Measurements from ENCODE around the gene MYO16.

Gene MYO16

DNA sequence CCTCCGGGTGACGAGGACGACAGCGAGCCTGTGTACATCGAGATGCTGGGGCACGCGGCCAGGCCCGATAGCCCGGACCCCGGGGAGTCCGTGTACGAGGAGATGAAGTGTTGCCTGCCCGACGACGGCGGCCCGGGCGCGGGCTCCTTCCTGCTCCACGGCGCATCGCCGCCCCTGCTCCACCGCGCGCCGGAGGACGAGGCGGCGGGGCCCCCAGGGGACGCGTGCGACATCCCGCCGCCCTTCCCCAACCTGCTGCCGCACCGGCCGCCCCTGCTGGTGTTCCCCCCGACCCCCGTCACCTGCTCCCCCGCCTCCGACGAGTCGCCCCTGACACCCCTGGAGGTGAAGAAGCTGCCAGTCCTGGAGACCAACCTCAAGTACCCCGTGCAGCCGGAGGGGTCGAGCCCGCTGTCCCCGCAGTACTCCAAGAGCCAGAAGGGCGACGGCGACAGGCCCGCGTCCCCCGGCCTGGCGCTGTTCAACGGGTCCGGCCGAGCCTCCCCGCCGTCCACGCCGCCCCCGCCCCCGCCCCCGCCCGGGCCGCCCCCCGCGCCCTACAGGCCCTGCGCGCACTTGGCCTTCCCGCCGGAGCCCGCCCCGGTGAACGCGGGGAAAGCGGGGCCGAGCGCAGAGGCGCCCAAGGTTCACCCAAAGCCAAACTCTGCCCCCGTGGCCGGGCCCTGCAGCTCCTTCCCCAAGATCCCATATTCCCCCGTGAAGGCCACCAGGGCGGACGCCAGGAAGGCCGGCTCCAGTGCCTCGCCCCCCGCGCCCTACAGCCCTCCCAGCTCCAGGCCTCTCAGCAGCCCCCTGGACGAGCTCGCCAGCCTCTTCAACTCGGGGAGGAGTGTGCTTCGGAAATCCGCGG is 511.3 kb downstream of the MYO16 start:
- no peak overlapping the region for H3K4me3 ChIP-seq

DNA sequence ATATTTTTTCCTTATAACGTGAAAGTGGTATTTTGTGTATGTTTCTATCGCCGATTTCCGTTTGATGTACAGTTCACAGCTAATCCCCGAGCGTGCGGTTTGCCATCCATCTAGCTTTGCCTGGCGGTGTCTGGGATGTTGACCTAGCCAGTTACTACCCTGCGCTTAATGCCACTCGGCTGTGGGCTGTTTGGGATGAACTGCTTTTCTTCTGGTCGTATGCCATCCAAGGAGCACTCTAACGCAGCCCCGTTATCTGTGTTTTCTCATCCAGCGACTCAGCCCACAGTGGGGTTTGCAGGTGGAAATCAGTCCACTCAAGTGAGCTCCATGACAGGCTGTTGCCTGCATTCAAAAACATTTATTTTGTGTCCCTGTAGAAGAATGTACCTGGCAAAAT is 512.3 kb downstream of the MYO16 start:
- no peaks in the 10 kb centered on the region for H3K27me3 ChIP-seq
- peaks cover 0 to 11% (median 0%) of the 10 kb centered on the region in 11 experiments; a peak in 3 of 22 replicates for H3K36me3 ChIP-seq
- no peak overlapping the region for H3K4me3 ChIP-seq
- H3K4me2 ChIP-seq: no peak overlapping the region
- no peak overlapping the region for H3K27ac ChIP-seq
- H3K4me1 ChIP-seq: no peaks in the 10 kb centered on the region; a peak in 1 of 20 replicates
- H3K9me3 ChIP-seq (replicated peaks in 1 of 11): peaks cover 23 to 36% (median 28%) of the 10 kb centered on the region in 11 experiments
- no peaks in the 10 kb centered on the region for H4K20me1 ChIP-seq
- TF ChIP-seq Cebpa-rat (IDR thresholded peaks at IDR 0.05): no peak
- H3K9ac ChIP-seq: no peak overlapping the region

More for the DNA sequence above, 511.3 kb downstream of the MYO16 start:
- H3K36me3 ChIP-seq: peaks cover 0 to 11% (median 0%) of the 10 kb centered on the region in 11 experiments; a peak in 3 of 22 replicates
- no peak for TF ChIP-seq Cebpa-rat (IDR thresholded peaks at IDR 0.05)
- H3K4me2 ChIP-seq: no peak overlapping the region
- H4K20me1 ChIP-seq: no peaks in the 10 kb centered on the region
- no peak overlapping the region for H3K9ac ChIP-seq
- H3K4me1 ChIP-seq: peaks cover 0 to 8% (median 5%) of the 10 kb centered on the region in 10 experiments; a peak in 12 of 20 replicates
- no peak overlapping the region for H3K27ac ChIP-seq
- peaks cover 24 to 36% (median 29%) of the 10 kb centered on the region in 11 experiments for H3K9me3 ChIP-seq (replicated peaks in 1 of 11)
- no peaks in the 10 kb centered on the region for H3K27me3 ChIP-seq

DNA sequence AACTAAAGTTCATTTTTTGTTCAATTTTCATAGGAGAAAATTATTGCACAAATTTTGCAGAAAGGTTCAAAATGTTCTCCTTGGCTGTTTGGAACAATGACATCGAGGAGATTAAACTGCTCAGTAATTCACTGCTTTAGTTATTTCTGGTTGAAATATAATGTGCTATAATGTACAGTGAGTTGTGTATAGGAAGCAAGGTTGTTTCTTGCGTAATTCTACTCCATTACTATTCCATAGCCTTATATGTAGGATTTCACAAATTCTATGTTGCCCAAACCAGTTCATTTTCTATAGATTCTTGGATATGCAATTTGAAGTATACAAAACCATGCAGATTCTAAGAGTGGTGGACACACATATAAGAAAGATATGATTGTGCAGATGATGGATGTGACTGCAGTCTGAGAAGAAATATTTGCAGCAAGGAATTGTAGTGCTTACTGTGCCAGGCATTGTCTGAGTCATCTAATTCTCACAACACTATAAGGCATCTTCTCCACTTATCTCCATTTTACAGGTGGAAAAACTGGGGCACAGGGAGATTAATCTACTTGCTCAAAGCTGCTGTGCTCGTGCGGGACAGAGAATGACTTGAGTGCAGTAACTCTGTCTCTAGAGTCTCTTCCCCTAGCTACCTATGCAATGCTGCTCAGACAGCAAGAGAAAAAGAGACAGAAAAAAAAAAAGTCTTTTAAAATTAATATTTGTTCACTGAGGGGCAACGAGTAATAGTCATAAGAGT is 515.5 kb downstream of the MYO16 start:
- H3K4me2 ChIP-seq: no peak overlapping the region
- peaks cover 0 to 3% (median 0%) of the 10 kb centered on the region in 11 experiments; a peak in 1 of 22 replicates for H3K36me3 ChIP-seq
- H3K9ac ChIP-seq: no peak overlapping the region
- H3K27ac ChIP-seq: no peak overlapping the region
- H3K27me3 ChIP-seq: no peaks in the 10 kb centered on the region
- H3K4me3 ChIP-seq: no peak overlapping the region
- H4K20me1 ChIP-seq: no peaks in the 10 kb centered on the region
- no peak for TF ChIP-seq Cebpa-rat (IDR thresholded peaks at IDR 0.05)
- H3K4me1 ChIP-seq: no peaks in the 10 kb centered on the region
- H3K9me3 ChIP-seq (replicated peaks in 1 of 11): peaks cover 8 to 23% (median 14%) of the 10 kb centered on the region in 11 experiments

DNA sequence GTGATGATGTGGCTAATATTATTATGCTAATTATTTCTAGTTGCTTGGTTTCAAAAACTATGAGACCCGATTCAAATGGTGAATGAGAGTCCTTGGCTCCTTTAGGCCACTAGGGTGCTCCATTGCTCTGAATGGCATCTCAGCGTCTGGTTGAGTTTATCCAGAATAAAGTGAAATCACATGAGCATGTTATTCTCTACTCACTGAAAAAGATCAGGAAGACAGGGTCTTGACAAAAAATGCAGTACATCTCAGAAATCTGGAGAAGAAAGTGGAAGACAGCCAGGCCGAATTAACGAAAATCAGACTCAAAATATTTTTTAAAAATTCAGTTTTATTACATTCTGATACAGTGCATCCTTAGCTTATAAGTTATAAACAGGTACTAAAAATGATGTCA is 516.2 kb downstream of the MYO16 start:
- no peaks in the 10 kb centered on the region for H4K20me1 ChIP-seq
- no peak overlapping the region for H3K27ac ChIP-seq
- no peaks in the 10 kb centered on the region for H3K27me3 ChIP-seq
- H3K4me1 ChIP-seq: no peaks in the 10 kb centered on the region
- H3K9me3 ChIP-seq (replicated peaks in 1 of 11): peaks cover under 1 to 16% (median 6%) of the 10 kb centered on the region in 11 experiments; a peak in 19 of 22 replicates
- H3K36me3 ChIP-seq: no peaks in the 10 kb centered on the region
- H3K9ac ChIP-seq: no peak overlapping the region
- no peak overlapping the region for H3K4me2 ChIP-seq
- no peak overlapping the region for H3K4me3 ChIP-seq
- no peak for TF ChIP-seq Cebpa-rat (IDR thresholded peaks at IDR 0.05)

DNA sequence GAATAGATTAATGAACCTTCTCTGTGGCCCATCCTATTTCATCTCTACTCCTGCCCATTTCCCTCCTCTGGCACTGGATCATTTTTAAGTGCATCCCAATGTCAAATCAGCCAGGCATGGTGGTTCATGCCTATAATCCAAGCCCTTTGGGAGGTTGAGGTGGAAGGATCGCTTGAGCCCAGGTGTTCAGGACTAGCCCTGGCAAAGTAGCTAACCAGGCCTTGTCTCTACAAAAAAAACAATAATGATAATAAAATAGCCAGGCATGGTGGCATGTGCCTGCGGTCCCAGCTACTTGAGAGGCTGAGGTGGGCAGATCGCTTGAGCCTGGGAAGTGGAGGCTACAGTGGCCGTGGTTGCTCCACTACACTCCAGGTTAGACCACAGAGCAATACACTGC is 517.0 kb downstream of the MYO16 start:
- Histone ChIP-seq H4K20me1 (no peaks in the 10 kb centered on the region), H3K4me1 (no peaks in the 10 kb centered on the region), H3K27me3 (no peaks in the 10 kb centered on the region), H3K36me3 (no peaks in the 10 kb centered on the region), H3K9ac (no peak overlapping the region), H3K4me3 (no peak overlapping the region), H3K4me2 (no peak overlapping the region), H3K9me3 (replicated peaks in 1 of 11) (peaks cover 0 to 11% (median under 1%) of the 10 kb centered on the region in 11 experiments; a peak in 8 of 22 replicates), H3K27ac (no peak overlapping the region)
- TF ChIP-seq Cebpa-rat (IDR thresholded peaks at IDR 0.05): no peak

DNA sequence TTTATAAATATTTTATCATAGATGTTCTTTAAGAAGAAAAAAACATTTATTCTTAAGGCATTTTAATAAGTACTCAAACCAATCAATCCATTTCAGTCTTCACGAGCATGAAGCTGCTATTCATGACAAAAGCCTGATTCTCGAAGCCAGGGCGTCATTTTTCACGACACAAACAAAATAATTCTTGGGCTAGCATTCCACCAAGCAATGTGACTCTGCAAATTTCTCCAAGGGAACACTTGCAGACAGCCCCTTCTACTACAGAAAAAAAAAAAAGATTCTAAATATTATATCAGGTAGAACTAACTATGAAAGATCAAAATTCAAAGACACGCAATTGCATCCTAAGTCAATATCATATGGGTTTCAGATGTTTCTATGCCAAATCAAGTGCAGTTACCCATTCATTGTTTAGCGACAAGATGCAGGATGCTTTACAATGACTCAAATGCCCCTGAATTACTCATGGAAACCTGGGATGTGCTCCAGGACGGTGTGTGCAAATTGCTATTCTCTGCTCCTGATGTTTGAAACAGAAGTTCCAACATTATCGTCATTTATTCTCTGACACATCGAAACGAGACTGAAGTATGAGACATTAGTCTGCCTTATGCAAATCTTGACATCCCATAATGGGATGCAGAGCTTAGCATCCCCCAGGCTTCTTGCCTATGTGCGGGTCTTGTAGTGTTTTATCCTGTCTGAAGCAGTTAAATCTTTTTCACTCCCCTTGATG is 517.7 kb downstream of the MYO16 start:
- no peak overlapping the region for H3K4me2 ChIP-seq
- TF ChIP-seq Cebpa-rat (IDR thresholded peaks at IDR 0.05): no peak

DNA sequence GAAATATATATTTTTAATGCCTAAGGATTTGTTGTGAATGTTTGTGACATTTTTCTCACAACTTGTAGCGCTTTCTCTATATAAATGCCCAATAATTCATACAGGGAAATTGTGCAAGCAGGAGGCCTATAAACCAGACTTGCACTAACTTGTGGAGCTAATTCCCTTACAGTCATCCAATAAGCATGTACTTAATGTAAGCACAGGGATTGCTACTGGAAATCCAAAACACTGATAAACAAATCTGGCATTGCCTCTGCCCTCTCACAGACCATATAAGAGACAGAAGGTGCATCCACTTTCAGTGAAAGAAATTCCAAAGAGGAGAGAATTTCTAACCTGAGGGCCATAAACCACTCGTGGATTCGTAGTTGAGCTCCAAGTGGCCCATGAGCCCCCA is 518.8 kb downstream of the MYO16 start:
- Histone ChIP-seq H3K4me3 (no peak overlapping the region), H3K4me1 (no peaks in the 10 kb centered on the region), H3K36me3 (no peaks in the 10 kb centered on the region), H3K27ac (no peak overlapping the region), H3K27me3 (no peaks in the 10 kb centered on the region), H4K20me1 (no peaks in the 10 kb centered on the region), H3K4me2 (no peak overlapping the region), H3K9ac (no peak overlapping the region), H3K9me3 (replicated peaks in 1 of 11) (0 out of 22 replicates have a peak, but pooled peaks cover 0 to 3% (median 0%) of the 10 kb centered on the region in 11 experiments)
- TF ChIP-seq Cebpa-rat (IDR thresholded peaks at IDR 0.05): no peak

More for the DNA sequence above, 517.7 kb downstream of the MYO16 start:
- no peak overlapping the region for H3K9ac ChIP-seq
- no peaks in the 10 kb centered on the region for H3K27me3 ChIP-seq
- H3K36me3 ChIP-seq: no peaks in the 10 kb centered on the region
- no peak overlapping the region for H3K4me3 ChIP-seq
- H3K9me3 ChIP-seq (replicated peaks in 1 of 11): peaks cover 0 to 4% (median 0%) of the 10 kb centered on the region in 11 experiments; a peak in 1 of 22 replicates
- no peaks in the 10 kb centered on the region for H4K20me1 ChIP-seq
- no peak overlapping the region for H3K27ac ChIP-seq
- H3K4me1 ChIP-seq: no peaks in the 10 kb centered on the region

DNA sequence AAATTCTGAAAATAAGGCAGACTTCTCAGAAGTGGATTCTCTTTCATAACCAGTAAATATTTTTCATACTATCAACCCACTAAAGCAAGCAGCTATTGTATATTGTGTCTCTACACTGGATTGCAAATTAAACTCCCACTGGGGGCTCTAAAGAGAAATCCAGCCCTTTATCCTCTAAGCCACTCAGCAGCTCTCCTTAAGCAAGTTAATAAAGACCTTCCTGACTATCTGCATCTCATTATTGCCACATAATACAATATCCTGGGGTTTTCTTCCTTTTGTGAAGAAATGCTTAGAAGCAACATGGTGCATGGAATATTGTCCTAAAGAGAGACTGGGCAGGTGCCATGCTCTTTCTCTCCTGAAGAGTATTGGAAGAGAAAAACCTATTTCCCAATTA is 521.3 kb downstream of the MYO16 start:
- TF ChIP-seq Cebpa-rat (IDR thresholded peaks at IDR 0.05): no peak
- H4K20me1 ChIP-seq: no peaks in the 10 kb centered on the region
- H3K36me3 ChIP-seq: no peaks in the 10 kb centered on the region
- peaks cover 0 to 19% (median 15%) of the 10 kb centered on the region in 10 experiments; a peak in 13 of 20 replicates for H3K4me1 ChIP-seq
- no peak overlapping the region for H3K4me2 ChIP-seq
- H3K9me3 ChIP-seq (replicated peaks in 1 of 11): peaks cover 0 to 12% (median 0%) of the 10 kb centered on the region in 11 experiments; a peak in 2 of 22 replicates
- H3K9ac ChIP-seq: no peak overlapping the region
- no peak overlapping the region for H3K27ac ChIP-seq
- H3K27me3 ChIP-seq: no peaks in the 10 kb centered on the region
- no peak overlapping the region for H3K4me3 ChIP-seq

Measured in BLaER1 treated with 17β-estradiol and CSF1 and Interleukin-3, amounts not matched to agents 10 nM and 100 nM (cell line).